ENCODE data around the gene ITGA8.

- TF ChIP-seq CTCF (optimal IDR thresholded peaks at IDR 0.05 in 1 of 3, IDR thresholded peaks at IDR 0.05 in 1 of 3, conservative IDR thresholded peaks at IDR 0.05 in 1 of 3; ENCODE audit: extremely low read depth in 1 of 3, insufficient read depth in 2 of 3, low read length in 3 of 3) (no peak), EZH2 (IDR thresholded peaks at IDR 0.05; ENCODE audit: low read length) (no peak)
Measured at GRCh38 chr10:15478429-15478828, 241.3 kb downstream of the ITGA8 start.
